PC-3 (cell line): ENCODE data around the gene RHOBTB1. TPM values are rescaled to one million over a fixed set of nuclear protein-coding genes. Genes with fewer than 3 reads are reported as not detected.

ENCODE experiments used
- ATAC-seq: fragments of 200-7000 bp; cut with Tn5 transposase; 2 replicates; pipeline ENCODE4 v1.9.1; 2020; ENCODE audit warnings: mild to moderate bottlenecking, moderate library complexity
- BruUV-seq: library from RNA; stranded (reverse); fragments of 400-500 nt; replicated peaks from 2 replicates; lab custom pipeline; 2021; lab: Mats Ljungman, UMichigan
- CTCF ChIA-PET: fragments of 300-600 bp; sonication (Branson Sonifier 250); formaldehyde crosslinking; loops from one replicate; lab custom pipeline; 2022; ENCODE audit warnings: antibody characterized with exemption; lab: Charles Lee
- POLR2A ChIA-PET: fragments of 300-600 bp; sonication (Branson Sonifier 250); formaldehyde crosslinking; loops from one replicate; lab custom pipeline; 2022; ENCODE audit warnings: antibody characterized with exemption; ENCODE audit not compliant: unreplicated experiment; lab: Charles Lee
- DNase-seq: peaks from one replicate; pipeline ENCODE4 v3.0.0-alpha.2; 2015
- H2AFZ ChIP-seq: fragments of 300-600 bp; sonication (generic); 2 replicates; pipeline ENCODE4 v1.6.0; 2016; ENCODE audit warnings: antibody characterized with exemption, low read length
- H3F3A ChIP-seq: fragments of 300-600 bp; sonication (generic); one replicate; pipeline ENCODE4 v1.6.0; 2017; ENCODE audit warnings: antibody characterized with exemption, low read length, control low read depth, mild to moderate bottlenecking; ENCODE audit not compliant: unreplicated experiment
- H3K27ac ChIP-seq: fragments of 300-600 bp; sonication (generic); 2 replicates; pipeline ENCODE4 v1.5.1; 2016; ENCODE audit warnings: mild to moderate bottlenecking, low read length
- H3K27me3 ChIP-seq: fragments of 300-600 bp; sonication (generic); 2 replicates; pipeline ENCODE4 v1.6.1; 2016; ENCODE audit warnings: low read length, mixed read lengths
- H3K36me3 ChIP-seq: fragments of 300-600 bp; sonication (generic); 2 replicates; pipeline ENCODE4 v1.6.1; 2016; ENCODE audit warnings: low read depth, mixed run types, low read length, mixed read lengths
- H3K4me1 ChIP-seq: fragments of 300-600 bp; sonication (generic); 2 replicates; pipeline ENCODE4 v1.5.1; 2016; ENCODE audit warnings: low read length; ENCODE audit not compliant: insufficient read depth
- H3K4me2 ChIP-seq: fragments of 300-600 bp; sonication (generic); 2 replicates; pipeline ENCODE4 v1.6.0; 2016; ENCODE audit warnings: low read length
- H3K4me3 ChIP-seq: fragments of 300-600 bp; sonication (generic); 2 replicates; pipeline ENCODE4 v1.5.1; 2016; ENCODE audit warnings: mild to moderate bottlenecking, low read length, mixed read lengths
- H3K79me2 ChIP-seq: fragments of 300-600 bp; sonication (generic); 2 replicates; pipeline ENCODE4 v1.6.1; 2017; ENCODE audit warnings: low read length, mixed read lengths
- H3K9ac ChIP-seq: fragments of 300-600 bp; sonication (generic); 2 replicates; pipeline ENCODE4 v1.6.0; 2016; ENCODE audit warnings: mild to moderate bottlenecking, low read length
- H3K9me2 ChIP-seq: fragments of 300-600 bp; sonication (generic); replicated peaks from 2 replicates; pipeline ENCODE4 v1.6.1; 2016; ENCODE audit warnings: mixed run types, low read length, mixed read lengths
- H3K9me3 ChIP-seq: fragments of 300-600 bp; sonication (generic); 2 replicates; pipeline ENCODE4 v1.6.1; 2016; ENCODE audit warnings: low read length, mixed read lengths
- H4K20me1 ChIP-seq: fragments of 300-600 bp; sonication (generic); 2 replicates; pipeline ENCODE4 v1.6.1; 2016; ENCODE audit warnings: low read length, mixed read lengths
- CTCF ChIP-seq: fragments of 300-600 bp; sonication (generic); conservative IDR thresholded peaks from 2 replicates; pipeline ENCODE4 v1.5.1; 2017; ENCODE audit warnings: antibody characterized with exemption, low read depth, mild to moderate bottlenecking, low read length
- EZH2 ChIP-seq: fragments of 300-600 bp; sonication (generic); IDR thresholded peaks from one replicate; pipeline ENCODE4 v1.6.1; 2017; ENCODE audit warnings: antibody characterized with exemption, mild to moderate bottlenecking, low read length; ENCODE audit not compliant: unreplicated experiment
- EZH2phosphoT487 ChIP-seq: fragments of 300-600 bp; sonication (generic); IDR thresholded peaks from 2 replicates; pipeline ENCODE4 v1.6.1; 2018; ENCODE audit warnings: mild to moderate bottlenecking, antibody characterized with exemption, low read length, borderline replicate concordance
- intact Hi-C: fragments of 100-400 bp; cut with micrococcal nuclease; formaldehyde crosslinking; loops from 2 replicates; pipeline ENCODE4 v1.9.0; 2023
- total RNA-seq: library from RNA; depleted of rRNA; stranded (reverse); fragments of >200 nt; gene quantifications from 2 replicates; pipeline ENCODE4 v1.2.3, GENCODE V29; 2014

RHOBTB1 gene
- total RNA-seq, 1 experiment from 2014 or later: 6.7 TPM

- no peak overlapping the region for H3K4me3 ChIP-seq
- H3K27me3 ChIP-seq: no peaks in the 10 kb centered on the region
- peaks cover 6% of the 10 kb centered on the region for H3F3A ChIP-seq
- no peaks in the 10 kb centered on the region for H3K9me2 ChIP-seq
- peaks cover 69% of the 10 kb centered on the region for H3K4me1 ChIP-seq
- no peak for ATAC-seq
- no peak overlapping the region for H3K27ac ChIP-seq
- no peaks in the 10 kb centered on the region for H3K79me2 ChIP-seq
- DNase-seq: no peak
- CTCF ChIA-PET: no interaction called here
- H3K9me3 ChIP-seq: no peaks in the 10 kb centered on the region
- H2AFZ ChIP-seq: no peak overlapping the region
- no TSS peak for BruUV-seq
- POLR2A ChIA-PET: interaction anchor here (0.6 to 0.7 kb wide), 2 partner anchors 34 to 487 kb away, joined by 4 read pairs; no protein-coding TSS in a partner anchor
- no peak overlapping the region for H3K4me2 ChIP-seq
- H3K9ac ChIP-seq: no peak overlapping the region
- no peaks in the 10 kb centered on the region for H4K20me1 ChIP-seq
- TF ChIP-seq EZH2: no peak
- no peak for TF ChIP-seq EZH2phosphoT487
- no peak for TF ChIP-seq CTCF
- no peaks in the 10 kb centered on the region for H3K36me3 ChIP-seq
- intact Hi-C loops: loop anchor here (1.0 to 5.0 kb wide), 2 partner anchors 12 to 296 kb away; no protein-coding TSS in a partner anchor
Measured at GRCh38 chr10:60976687-60977086, 32.7 kb upstream of the RHOBTB1 start.

- no TSS peak for BruUV-seq
- Histone ChIP-seq H3K27ac (no peak overlapping the region), H3K4me3 (no peak overlapping the region), H3K9ac (no peak overlapping the region), H3K36me3 (no peaks in the 10 kb centered on the region), H3F3A (peaks cover 6% of the 10 kb centered on the region), H3K4me1 (peaks cover 64% of the 10 kb centered on the region), H3K27me3 (no peaks in the 10 kb centered on the region), H3K79me2 (no peaks in the 10 kb centered on the region), H2AFZ (no peak overlapping the region), H3K9me2 (no peaks in the 10 kb centered on the region), H3K9me3 (no peaks in the 10 kb centered on the region), H3K4me2 (no peak overlapping the region), H4K20me1 (no peaks in the 10 kb centered on the region)
- no peak for TF ChIP-seq CTCF
- no peak for TF ChIP-seq EZH2phosphoT487
- TF ChIP-seq EZH2: no peak
- ChIA-PET POLR2A (no interaction called here), CTCF (no interaction called here)
- intact Hi-C loops: loop anchor here (5.0 kb wide), 1 partner anchor 297 kb away; no protein-coding TSS in a partner anchor
- DNase-seq (no peak), ATAC-seq (no peak)
Measured at GRCh38 chr10:60975716-60976115, 31.7 kb upstream of the RHOBTB1 start.

GRCh38 chr10:60974463-60975149 lies 30.6 kb upstream of the RHOBTB1 start:
- intact Hi-C loops: loop anchor here (5.0 kb wide), 1 partner anchor 298 kb away; no protein-coding TSS in a partner anchor
- peak overlapping the region; percentile 8 for H2AFZ ChIP-seq
- peaks cover 54% of the 10 kb centered on the region for H3K4me1 ChIP-seq
- DNase-seq: peak; percentile 82
- no peaks in the 10 kb centered on the region for H3K79me2 ChIP-seq
- TF ChIP-seq EZH2phosphoT487: no peak
- no peak for TF ChIP-seq CTCF
- no peak for TF ChIP-seq EZH2
- peaks cover 6% of the 10 kb centered on the region for H3F3A ChIP-seq
- H3K27me3 ChIP-seq: no peaks in the 10 kb centered on the region
- BruUV-seq: no TSS peak
- ChIA-PET POLR2A (no interaction called here), CTCF (no interaction called here)
- ATAC-seq: peak; percentile 79
- H3K4me3 ChIP-seq: peak overlapping the region; percentile 1; the same call in 1 of the 2 replicates
- H3K27ac ChIP-seq: peak overlapping the region; percentile 63
- no peaks in the 10 kb centered on the region for H3K36me3 ChIP-seq
- H3K9me2 ChIP-seq: no peaks in the 10 kb centered on the region
- no peaks in the 10 kb centered on the region for H3K9me3 ChIP-seq
- H4K20me1 ChIP-seq: no peaks in the 10 kb centered on the region
- peak overlapping the region; percentile 61 for H3K4me2 ChIP-seq
- H3K9ac ChIP-seq: peak overlapping the region; percentile 7; the same call in 1 of the 2 replicates
